HG02981 (cell line): Measurements from ENCODE around the gene ABLIM2.

Experiments
- ATAC-seq: cut with Tn5 transposase; IDR thresholded peaks from one replicate; pipeline ENCODE4 v1.9.1; 2021; ENCODE audit warnings: mild to moderate bottlenecking, moderate library complexity; ENCODE audit not compliant: unreplicated experiment

The ABLIM2 gene

GRCh38 chr4:8076023-8076422 lies 82.6 kb downstream of the ABLIM2 start:
- ATAC-seq: no peak

DNA sequence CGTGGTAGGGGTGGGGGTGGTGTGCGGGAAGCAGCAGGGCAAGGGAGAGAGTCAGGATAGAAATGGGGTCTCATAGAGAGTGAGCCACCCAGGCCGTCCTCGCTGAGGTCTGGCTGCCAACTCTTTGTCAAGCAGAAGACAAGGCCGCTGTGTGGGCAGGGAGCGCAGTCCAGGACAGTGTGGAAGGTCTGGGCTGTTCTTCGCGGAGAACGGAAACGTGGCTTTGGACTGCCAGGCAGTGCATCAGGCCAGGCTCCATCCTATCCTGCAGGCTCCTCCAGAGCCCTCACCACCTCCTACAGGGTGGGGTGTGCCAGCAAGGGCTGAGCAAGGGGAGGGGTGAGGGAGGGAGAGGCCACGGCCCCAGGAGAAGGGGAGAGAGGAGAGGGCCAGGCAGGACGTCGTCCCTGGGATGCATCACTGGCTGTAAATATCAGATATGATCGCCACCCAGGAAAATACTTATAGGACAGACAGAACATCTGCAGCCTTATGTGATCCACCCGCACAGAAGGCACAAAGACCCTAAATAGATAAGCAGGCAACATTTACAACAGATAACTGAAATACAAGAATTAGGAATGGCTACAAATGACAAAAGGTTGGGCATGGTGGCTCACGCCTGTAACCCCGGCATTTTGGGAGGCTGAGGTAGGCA lies 85.3 kb downstream of the ABLIM2 start:
- no peak for ATAC-seq

- ATAC-seq: no peak
These were observed 86.2 kb downstream of the ABLIM2 start for GRCh38 chr4:8072235-8072968.

DNA sequence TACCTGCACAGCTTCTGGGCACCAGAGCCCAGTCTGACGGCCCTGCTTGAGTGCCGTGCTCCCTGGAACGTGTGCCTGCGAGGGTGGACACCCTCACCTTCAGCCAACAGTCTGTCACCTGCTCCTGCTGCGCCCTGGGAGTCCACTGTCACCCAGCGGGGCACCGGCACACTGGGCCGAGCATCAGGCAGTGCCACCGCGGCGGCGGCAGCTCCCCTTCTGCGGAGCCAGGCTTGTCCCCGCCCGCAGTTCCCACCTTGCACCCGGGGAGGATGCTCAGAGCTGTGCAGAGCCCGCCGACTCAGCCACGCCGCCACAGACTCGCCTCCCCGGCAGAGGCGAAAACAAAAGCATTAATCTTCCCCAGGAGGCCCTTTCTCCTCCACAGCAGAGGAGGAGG lies 86.8 kb downstream of the ABLIM2 start:
- ATAC-seq: no peak

GRCh38 chr4:8070736-8071718 lies 87.6 kb downstream of the ABLIM2 start:
- no peak for ATAC-seq

DNA sequence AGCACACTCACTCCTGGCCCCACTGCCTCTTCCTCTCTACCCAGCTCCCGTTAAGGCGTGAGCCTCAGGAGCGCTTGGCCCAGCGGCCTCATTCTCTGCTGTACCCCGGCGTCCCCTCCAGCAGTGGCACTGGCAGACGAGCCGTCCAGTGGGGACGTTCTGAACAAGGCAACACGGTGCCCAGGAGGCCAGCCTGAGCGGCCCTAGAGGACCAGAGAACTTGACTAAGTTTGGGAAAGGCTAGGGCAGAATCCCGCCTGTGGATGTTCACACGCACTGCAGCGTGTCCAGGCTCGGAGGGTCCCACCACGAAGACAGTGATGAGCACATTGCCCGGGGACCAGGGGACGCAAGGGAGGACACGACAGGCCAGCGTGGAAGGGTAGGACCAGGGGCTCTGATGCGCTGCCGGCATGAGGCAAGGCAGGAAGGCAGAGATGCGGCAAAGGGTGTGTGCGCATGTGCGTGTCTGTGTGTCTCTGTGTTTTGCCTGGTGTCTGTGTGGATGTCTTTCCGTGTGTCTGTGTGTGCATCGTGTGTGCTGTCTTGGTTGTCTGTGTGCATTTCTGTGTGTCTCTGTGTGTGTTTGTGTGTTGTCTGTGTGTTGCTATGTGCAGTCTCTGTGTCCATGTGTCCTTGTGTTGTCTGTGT lies 89.4 kb downstream of the ABLIM2 start:
- ATAC-seq: no peak

DNA sequence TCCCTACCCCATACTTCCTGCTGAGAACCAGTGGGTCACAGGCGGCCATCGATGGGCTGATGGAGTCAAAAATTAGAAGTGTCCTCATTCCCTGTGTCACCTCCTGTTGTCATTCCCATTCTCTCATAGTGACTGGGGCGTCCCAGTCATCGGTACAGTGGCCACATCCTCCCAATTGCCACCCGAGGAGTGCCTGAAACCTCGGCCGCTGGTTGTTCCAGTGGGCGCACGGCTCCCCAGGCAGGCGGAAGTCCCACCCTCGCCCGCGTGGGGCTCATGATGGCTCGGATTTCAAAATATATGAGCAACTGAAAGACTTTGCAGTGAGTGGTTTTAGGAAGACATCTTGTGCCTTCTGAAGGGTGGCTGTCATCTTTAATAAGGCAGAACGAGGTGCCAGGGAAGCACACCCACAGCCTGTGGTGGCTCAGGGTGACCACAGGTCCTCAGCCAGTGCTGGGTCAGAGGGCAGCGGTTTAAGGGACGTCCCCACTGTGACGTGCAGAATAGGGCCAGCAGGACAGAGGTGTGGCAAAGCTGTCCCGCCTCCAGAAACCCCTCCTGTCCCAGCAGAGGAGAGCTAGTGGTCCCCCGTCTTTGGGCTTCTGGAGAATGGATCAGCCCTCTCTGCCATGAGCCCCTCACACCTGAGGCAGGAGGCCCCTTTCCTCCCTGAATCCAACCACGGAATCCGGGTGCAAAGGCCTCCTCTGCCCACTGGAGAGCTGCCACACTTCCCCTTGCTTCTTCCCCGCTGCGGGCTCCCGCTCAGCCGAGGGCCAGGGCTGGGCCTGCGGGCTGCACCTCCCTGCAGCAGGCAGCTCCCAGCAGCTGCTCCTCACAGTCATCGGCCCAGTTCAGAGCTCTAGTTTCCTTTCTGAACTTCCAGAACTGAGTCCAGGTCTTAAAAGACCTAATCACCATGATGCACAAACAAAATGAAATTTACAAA lies 90.4 kb downstream of the ABLIM2 start:
- no peak for ATAC-seq

GRCh38 chr4:8067274-8067936 lies 91.2 kb downstream of the ABLIM2 start:
- no peak for ATAC-seq

DNA sequence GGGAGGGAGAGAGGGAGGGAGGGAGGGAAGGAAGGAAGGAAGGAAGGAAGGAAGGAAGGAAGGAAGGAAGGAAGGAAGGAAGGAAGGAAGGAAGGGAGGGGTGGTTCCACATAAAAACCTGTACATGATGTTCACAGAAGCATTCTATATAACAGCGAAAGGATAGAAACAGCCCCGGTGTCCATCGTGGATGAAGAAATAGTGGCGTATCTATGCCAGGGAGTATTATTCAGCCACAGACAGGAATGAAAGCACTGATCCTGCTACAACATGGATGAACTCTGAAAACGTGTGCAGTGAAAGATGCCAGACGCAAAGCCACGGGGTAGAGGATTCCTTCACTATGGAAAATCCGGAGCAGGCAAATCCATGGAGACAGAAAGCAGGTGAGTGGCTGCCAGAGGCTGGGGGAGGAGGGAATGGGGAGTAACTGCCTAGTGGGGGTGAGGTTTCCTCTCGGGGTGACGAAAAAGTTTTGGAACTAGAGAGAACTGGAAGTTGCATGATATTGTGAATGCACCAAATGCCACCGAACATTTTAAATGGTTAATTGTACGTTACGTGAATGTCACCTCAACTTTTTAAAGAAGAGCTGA lies 92.2 kb downstream of the ABLIM2 start:
- ATAC-seq: no peak

DNA sequence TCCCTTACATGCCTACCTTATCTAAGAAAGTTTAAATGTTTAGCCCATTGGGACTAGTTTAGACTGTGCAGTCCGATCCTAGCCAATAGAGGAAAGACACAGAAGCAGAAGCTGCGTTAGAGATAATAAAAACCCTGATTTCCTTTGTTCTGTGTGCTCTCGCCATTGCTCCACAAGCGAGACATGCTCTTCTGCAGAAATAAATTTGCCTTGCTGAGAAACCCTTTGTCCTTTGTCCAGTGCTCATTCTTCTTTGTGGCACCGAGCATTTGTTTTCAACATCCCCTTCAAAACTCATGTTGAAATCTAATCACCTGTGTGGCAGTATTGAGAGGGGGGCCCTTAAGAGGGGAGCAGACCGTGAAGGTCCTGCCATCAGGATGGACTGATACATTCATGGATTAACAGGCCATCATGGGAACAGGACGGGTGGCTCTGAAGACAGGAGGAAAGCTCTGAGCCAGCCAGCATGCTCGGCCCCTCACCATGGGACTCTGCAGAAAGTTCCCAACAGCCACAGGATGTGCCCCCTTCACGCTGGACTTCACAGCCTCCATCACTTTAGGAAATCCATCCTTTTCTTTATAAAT lies 94.5 kb downstream of the ABLIM2 start:
- no peak for ATAC-seq

GRCh38 chr4:8061573-8061972 lies 97.0 kb downstream of the ABLIM2 start:
- ATAC-seq: no peak

DNA sequence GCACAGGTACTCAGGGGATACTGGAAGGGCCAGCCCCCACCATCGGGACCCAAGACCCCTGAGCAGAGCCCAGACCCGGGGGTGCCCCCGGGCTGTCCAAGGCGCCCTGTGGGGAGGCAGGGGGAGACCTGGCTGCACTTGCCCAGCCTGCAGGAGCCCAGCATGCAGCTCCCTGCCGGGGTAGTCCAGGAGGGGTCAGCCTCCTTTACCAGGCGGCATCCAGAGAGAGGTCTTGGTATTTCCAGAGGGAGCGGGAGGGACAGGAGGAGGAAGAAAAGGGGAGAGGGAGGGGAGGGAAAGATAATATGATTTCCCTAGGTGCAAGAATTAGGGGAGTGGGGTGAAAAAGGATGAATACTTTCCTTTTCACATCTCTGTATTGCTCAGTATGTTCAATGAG lies 97.5 kb downstream of the ABLIM2 start:
- ATAC-seq: no peak

GRCh38 chr4:8060632-8061031 lies 98.0 kb downstream of the ABLIM2 start:
- no peak for ATAC-seq

GRCh38 chr4:8058031-8058479 lies 100.6 kb downstream of the ABLIM2 start:
- no peak for ATAC-seq

GRCh38 chr4:8055206-8055605 lies 103.4 kb downstream of the ABLIM2 start:
- ATAC-seq: no peak

DNA sequence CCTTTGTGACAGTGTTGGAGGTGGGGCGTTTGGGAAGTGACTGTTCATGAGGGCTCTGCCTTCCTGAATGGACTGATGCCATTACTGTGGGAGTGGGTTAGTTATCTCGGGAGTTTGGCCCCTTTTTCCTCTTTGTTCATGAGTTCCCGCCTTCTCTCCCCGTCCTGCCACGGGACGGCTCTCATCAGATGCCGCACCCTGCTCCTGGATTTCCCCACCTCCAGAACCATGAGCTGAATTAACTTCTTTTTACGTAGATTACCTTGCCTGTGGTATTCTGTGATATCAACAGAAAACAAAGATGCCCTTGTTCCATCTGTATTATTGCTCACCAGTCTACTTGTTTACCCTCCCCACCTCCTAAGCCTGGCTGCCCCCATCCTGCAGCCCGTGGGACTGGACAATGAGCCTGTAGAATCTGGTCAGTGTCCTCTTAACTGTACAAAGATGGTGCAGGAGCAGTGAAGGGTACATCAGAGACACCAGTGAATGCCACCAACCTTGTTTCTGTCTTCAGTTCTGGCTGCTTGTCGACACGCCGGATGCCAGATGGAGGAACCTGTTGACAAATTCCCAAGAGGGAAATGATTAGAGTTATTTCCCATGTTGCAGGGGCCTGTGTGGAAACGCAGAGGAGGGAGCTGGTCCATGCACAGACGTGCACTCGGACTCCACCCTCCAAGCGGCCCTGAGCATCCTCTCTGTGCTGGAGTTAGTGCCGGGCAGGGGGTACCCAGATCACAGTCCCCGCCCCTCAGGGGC lies 104.7 kb downstream of the ABLIM2 start:
- no peak for ATAC-seq

- ATAC-seq: no peak
These were observed 106.4 kb downstream of the ABLIM2 start for GRCh38 chr4:8052160-8052691.
